Measurements from ENCODE around the gene C2orf76.
A peak's percentile ranks its signal among the peaks of the same experiment; 100 is the strongest.

C2orf76 gene

GRCh38 chr2:119371111-119371510, 4.5 kb upstream of the C2orf76 start:
- peaks cover 59% of the 10 kb centered on the region for H3K36me3 ChIP-seq (replicated peaks)
- no peaks in the 10 kb centered on the region for H3K9me3 ChIP-seq
- DNase-seq (ENCODE audit: low spot score in 2 of 2): no peak
- no peaks in the 10 kb centered on the region for H3K27me3 ChIP-seq (ENCODE audit: low read depth)
- no peaks in the 10 kb centered on the region; the same call in 1 of the 2 replicates for H3K4me1 ChIP-seq
- in situ Hi-C loops (cut with MboI; ENCODE audit: low sequenced_read_pairs): no loop called here
- H3K4me3 ChIP-seq: no peak overlapping the region

- H3K4me1 ChIP-seq: peaks cover 10% of the 10 kb centered on the region
- peaks cover 59% of the 10 kb centered on the region for H3K36me3 ChIP-seq (replicated peaks)
- H3K27me3 ChIP-seq (ENCODE audit: low read depth): no peaks in the 10 kb centered on the region
- no peaks in the 10 kb centered on the region for H3K9me3 ChIP-seq
- no peak for DNase-seq (ENCODE audit: low spot score in 2 of 2)
- H3K4me3 ChIP-seq: no peak overlapping the region
- in situ Hi-C loops (cut with MboI; ENCODE audit: low sequenced_read_pairs): no loop called here
Observed at GRCh38 chr2:119369845-119370244, 3.2 kb upstream of the C2orf76 start.

GRCh38 chr2:119367472-119368099, 952 bp upstream of the C2orf76 start:
- peaks cover 10% of the 10 kb centered on the region for H3K4me1 ChIP-seq
- H3K27me3 ChIP-seq (ENCODE audit: low read depth): no peaks in the 10 kb centered on the region
- peak overlapping the region; percentile 76 for H3K4me3 ChIP-seq
- in situ Hi-C loops (cut with MboI; ENCODE audit: low sequenced_read_pairs): no loop called here
- peak; percentile 43 to 81 for DNase-seq (ENCODE audit: low spot score in 2 of 2)
- peaks cover 45% of the 10 kb centered on the region for H3K36me3 ChIP-seq (replicated peaks)
- no peaks in the 10 kb centered on the region for H3K9me3 ChIP-seq

- no peak for DNase-seq (ENCODE audit: low spot score in 2 of 2)
- no peaks in the 10 kb centered on the region for H3K9me3 ChIP-seq
- peaks cover 10% of the 10 kb centered on the region for H3K4me1 ChIP-seq
- in situ Hi-C loops (cut with MboI; ENCODE audit: low sequenced_read_pairs): no loop called here
- no peaks in the 10 kb centered on the region for H3K27me3 ChIP-seq (ENCODE audit: low read depth)
- H3K36me3 ChIP-seq (replicated peaks): peaks cover 31% of the 10 kb centered on the region
- H3K4me3 ChIP-seq: peak overlapping the region; percentile 76
Observed at GRCh38 chr2:119366161-119366648, 429 bp downstream of the C2orf76 start.

GRCh38 chr2:119365436-119365835, 1.2 kb downstream of the C2orf76 start:
- Histone ChIP-seq H3K36me3 (replicated peaks) (peaks cover 23% of the 10 kb centered on the region), H3K9me3 (no peaks in the 10 kb centered on the region; the same call in 1 of the 2 replicates), H3K4me1 (peaks cover 10% of the 10 kb centered on the region), H3K4me3 (peak overlapping the region; percentile 76), H3K27me3 (ENCODE audit: low read depth) (no peaks in the 10 kb centered on the region)
- in situ Hi-C loops (cut with MboI; ENCODE audit: low sequenced_read_pairs): no loop called here
- no peak for DNase-seq (ENCODE audit: low spot score in 2 of 2)

- DNase-seq (ENCODE audit: low spot score in 2 of 2): no peak
- no peaks in the 10 kb centered on the region; the same call in 1 of the 2 replicates for H3K9me3 ChIP-seq
- peaks cover 17% of the 10 kb centered on the region for H3K36me3 ChIP-seq (replicated peaks)
- no peak overlapping the region for H3K4me3 ChIP-seq
- no peaks in the 10 kb centered on the region for H3K27me3 ChIP-seq (ENCODE audit: low read depth)
- in situ Hi-C loops (cut with MboI; ENCODE audit: low sequenced_read_pairs): no loop called here
- H3K4me1 ChIP-seq: peaks cover 10% of the 10 kb centered on the region
Observed at GRCh38 chr2:119364798-119365197, 1.8 kb downstream of the C2orf76 start.

GRCh38 chr2:119360423-119360966, 6.1 kb downstream of the C2orf76 start:
- H3K36me3 ChIP-seq (replicated peaks): no peaks in the 10 kb centered on the region
- no peak overlapping the region for H3K4me3 ChIP-seq
- no peak for DNase-seq (ENCODE audit: low spot score in 2 of 2)
- peaks cover 7% of the 10 kb centered on the region for H3K4me1 ChIP-seq
- in situ Hi-C loops (cut with MboI; ENCODE audit: low sequenced_read_pairs): no loop called here
- H3K9me3 ChIP-seq: no peaks in the 10 kb centered on the region; the same call in 1 of the 2 replicates
- H3K27me3 ChIP-seq (ENCODE audit: low read depth): no peaks in the 10 kb centered on the region

- Histone ChIP-seq H3K4me3 (no peak overlapping the region), H3K9me3 (no peaks in the 10 kb centered on the region; the same call in 1 of the 2 replicates), H3K36me3 (replicated peaks) (no peaks in the 10 kb centered on the region), H3K27me3 (ENCODE audit: low read depth) (no peaks in the 10 kb centered on the region), H3K4me1 (no peaks in the 10 kb centered on the region; the same call in none of the 2 replicates)
- in situ Hi-C loops (cut with MboI; ENCODE audit: low sequenced_read_pairs): no loop called here
- no peak for DNase-seq (ENCODE audit: low spot score in 2 of 2)
Observed at GRCh38 chr2:119359774-119360173, 6.9 kb downstream of the C2orf76 start.

- H3K36me3 ChIP-seq (replicated peaks): no peaks in the 10 kb centered on the region
- in situ Hi-C loops (cut with MboI; ENCODE audit: low sequenced_read_pairs): no loop called here
- no peaks in the 10 kb centered on the region; the same call in 1 of the 2 replicates for H3K4me1 ChIP-seq
- no peak overlapping the region for H3K4me3 ChIP-seq
- DNase-seq (ENCODE audit: low spot score in 2 of 2): no peak
- no peaks in the 10 kb centered on the region for H3K27me3 ChIP-seq (ENCODE audit: low read depth)
- H3K9me3 ChIP-seq: no peaks in the 10 kb centered on the region
Observed at GRCh38 chr2:119354860-119355259, 11.8 kb downstream of the C2orf76 start.

GRCh38 chr2:119352357-119352756, 14.3 kb downstream of the C2orf76 start:
- no peaks in the 10 kb centered on the region for H3K36me3 ChIP-seq (replicated peaks)
- no peaks in the 10 kb centered on the region for H3K27me3 ChIP-seq (ENCODE audit: low read depth)
- DNase-seq (ENCODE audit: low spot score in 2 of 2): no peak
- H3K4me3 ChIP-seq: no peak overlapping the region
- no peaks in the 10 kb centered on the region for H3K9me3 ChIP-seq
- H3K4me1 ChIP-seq: no peaks in the 10 kb centered on the region; the same call in 1 of the 2 replicates
- in situ Hi-C loops (cut with MboI; ENCODE audit: low sequenced_read_pairs): no loop called here

- in situ Hi-C loops (cut with MboI; ENCODE audit: low sequenced_read_pairs): no loop called here
- Histone ChIP-seq H3K36me3 (replicated peaks) (no peaks in the 10 kb centered on the region), H3K4me1 (peaks cover 4% of the 10 kb centered on the region; the same call in 1 of the 2 replicates), H3K27me3 (ENCODE audit: low read depth) (no peaks in the 10 kb centered on the region), H3K9me3 (no peaks in the 10 kb centered on the region), H3K4me3 (no peak overlapping the region)
- DNase-seq (ENCODE audit: low spot score in 2 of 2): no peak
Observed at GRCh38 chr2:119350311-119350998, 16.2 kb downstream of the C2orf76 start.

GRCh38 chr2:119349289-119349688, 17.3 kb downstream of the C2orf76 start:
- no peaks in the 10 kb centered on the region for H3K36me3 ChIP-seq (replicated peaks)
- DNase-seq (ENCODE audit: low spot score in 2 of 2): no peak
- no peaks in the 10 kb centered on the region for H3K9me3 ChIP-seq
- in situ Hi-C loops (cut with MboI; ENCODE audit: low sequenced_read_pairs): no loop called here
- H3K4me3 ChIP-seq: no peak overlapping the region
- H3K27me3 ChIP-seq (ENCODE audit: low read depth): no peaks in the 10 kb centered on the region
- H3K4me1 ChIP-seq: peaks cover 4% of the 10 kb centered on the region; the same call in 1 of the 2 replicates

- Histone ChIP-seq H3K9me3 (no peaks in the 10 kb centered on the region), H3K4me3 (no peak overlapping the region), H3K27me3 (ENCODE audit: low read depth) (no peaks in the 10 kb centered on the region), H3K36me3 (replicated peaks) (no peaks in the 10 kb centered on the region), H3K4me1 (peaks cover 7% of the 10 kb centered on the region; the same call in 1 of the 2 replicates)
- in situ Hi-C loops (cut with MboI; ENCODE audit: low sequenced_read_pairs): no loop called here
- DNase-seq (ENCODE audit: low spot score in 2 of 2): no peak
Observed at GRCh38 chr2:119341684-119342083, 24.9 kb downstream of the C2orf76 start.

- no peak for DNase-seq (ENCODE audit: low spot score in 2 of 2)
- in situ Hi-C loops (cut with MboI; ENCODE audit: low sequenced_read_pairs): no loop called here
- Histone ChIP-seq H3K9me3 (no peaks in the 10 kb centered on the region), H3K4me1 (0 out of 2 replicates have a peak, but pooled peaks cover 3% of the 10 kb centered on the region), H3K4me3 (no peak overlapping the region), H3K36me3 (replicated peaks) (no peaks in the 10 kb centered on the region), H3K27me3 (ENCODE audit: low read depth) (no peaks in the 10 kb centered on the region)
Observed at GRCh38 chr2:119339562-119339923, 27.1 kb downstream of the C2orf76 start.
